Measurements from ENCODE around the gene WNT7A.

WNT7A gene

DNA sequence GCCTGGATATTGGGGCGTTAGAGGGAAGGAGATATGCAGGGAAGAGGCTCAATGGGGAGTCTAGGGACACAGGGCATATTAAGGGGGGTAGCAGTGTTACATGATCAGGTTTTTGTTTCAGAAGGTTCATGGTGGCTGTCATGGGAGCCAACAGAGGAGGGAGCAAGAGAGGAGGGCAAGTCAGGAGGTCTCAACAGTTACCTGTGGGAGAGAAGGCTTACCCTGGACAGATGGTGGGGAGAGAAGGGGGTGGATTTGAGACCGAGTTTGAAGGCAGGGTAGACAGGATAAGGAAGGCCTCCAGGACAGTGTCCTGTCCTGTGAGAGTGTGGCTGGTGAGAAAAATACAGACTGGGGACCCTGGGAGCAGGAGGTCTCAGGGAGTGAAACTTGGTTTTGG is 3.8 kb upstream of the WNT7A start:
- Histone ChIP-seq H3K9ac (ENCODE audit: insufficient read length, low read depth) (no peak overlapping the region), H3K4me1 (ENCODE audit: insufficient read depth, insufficient read length) (no peaks in the 10 kb centered on the region), H3K4me3 (ENCODE audit: insufficient read length, low read depth) (no peak overlapping the region), H3K9me3 (ENCODE audit: insufficient read depth, low read length) (peaks cover 4% of the 10 kb centered on the region; the same call in 1 of the 2 replicates), H3K27me3 (ENCODE audit: insufficient read depth, insufficient read length) (peaks cover 71% of the 10 kb centered on the region), H3K36me3 (ENCODE audit: insufficient read depth, insufficient read length, low read length) (no peaks in the 10 kb centered on the region)
- DNase-seq (ENCODE audit: low read depth, low spot score), result no peak
- TF ChIP-seq SUZ12 (IDR thresholded peaks at IDR 0.05; ENCODE audit: extremely low read depth, insufficient read depth, insufficient read length) (no peak), YY1 (IDR thresholded peaks at IDR 0.05; ENCODE audit: insufficient read depth, insufficient read length) (no peak), ZNF274 (IDR thresholded peaks at IDR 0.05; ENCODE audit: low read depth, low read length) (no peak)

DNA sequence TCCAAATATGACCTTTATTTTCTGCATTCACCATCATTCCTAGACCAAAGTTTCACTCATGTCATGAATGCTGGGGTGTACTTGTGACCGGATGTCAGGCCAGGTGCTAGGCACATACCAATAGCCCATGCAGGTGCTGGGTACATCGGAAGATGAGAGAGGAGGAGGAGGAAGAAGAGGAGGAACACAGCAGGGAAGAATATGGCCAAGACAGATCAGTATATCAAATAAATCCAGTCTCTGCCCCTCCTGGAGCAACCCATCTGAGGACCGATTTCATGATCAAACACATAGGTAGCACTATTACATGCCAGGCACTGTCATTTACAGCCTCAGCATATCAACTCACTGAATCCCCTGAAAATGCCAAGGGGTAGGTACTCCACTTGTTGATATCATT is 3.0 kb upstream of the WNT7A start:
- no peak overlapping the region for H3K9ac ChIP-seq (ENCODE audit: insufficient read length, low read depth)
- H3K36me3 ChIP-seq (ENCODE audit: insufficient read depth, insufficient read length, low read length), result no peaks in the 10 kb centered on the region
- H3K4me3 ChIP-seq (ENCODE audit: insufficient read length, low read depth), result no peak overlapping the region
- H3K4me1 ChIP-seq (ENCODE audit: insufficient read depth, insufficient read length), result no peaks in the 10 kb centered on the region
- H3K27me3 ChIP-seq (ENCODE audit: insufficient read depth, insufficient read length), result peaks cover 79% of the 10 kb centered on the region
- DNase-seq (ENCODE audit: low read depth, low spot score), result no peak
- TF ChIP-seq SUZ12 (IDR thresholded peaks at IDR 0.05; ENCODE audit: extremely low read depth, insufficient read depth, insufficient read length) (no peak), YY1 (IDR thresholded peaks at IDR 0.05; ENCODE audit: insufficient read depth, insufficient read length) (no peak), ZNF274 (IDR thresholded peaks at IDR 0.05; ENCODE audit: low read depth, low read length) (no peak)
- peaks cover 4% of the 10 kb centered on the region; the same call in 1 of the 2 replicates for H3K9me3 ChIP-seq (ENCODE audit: insufficient read depth, low read length)

DNA sequence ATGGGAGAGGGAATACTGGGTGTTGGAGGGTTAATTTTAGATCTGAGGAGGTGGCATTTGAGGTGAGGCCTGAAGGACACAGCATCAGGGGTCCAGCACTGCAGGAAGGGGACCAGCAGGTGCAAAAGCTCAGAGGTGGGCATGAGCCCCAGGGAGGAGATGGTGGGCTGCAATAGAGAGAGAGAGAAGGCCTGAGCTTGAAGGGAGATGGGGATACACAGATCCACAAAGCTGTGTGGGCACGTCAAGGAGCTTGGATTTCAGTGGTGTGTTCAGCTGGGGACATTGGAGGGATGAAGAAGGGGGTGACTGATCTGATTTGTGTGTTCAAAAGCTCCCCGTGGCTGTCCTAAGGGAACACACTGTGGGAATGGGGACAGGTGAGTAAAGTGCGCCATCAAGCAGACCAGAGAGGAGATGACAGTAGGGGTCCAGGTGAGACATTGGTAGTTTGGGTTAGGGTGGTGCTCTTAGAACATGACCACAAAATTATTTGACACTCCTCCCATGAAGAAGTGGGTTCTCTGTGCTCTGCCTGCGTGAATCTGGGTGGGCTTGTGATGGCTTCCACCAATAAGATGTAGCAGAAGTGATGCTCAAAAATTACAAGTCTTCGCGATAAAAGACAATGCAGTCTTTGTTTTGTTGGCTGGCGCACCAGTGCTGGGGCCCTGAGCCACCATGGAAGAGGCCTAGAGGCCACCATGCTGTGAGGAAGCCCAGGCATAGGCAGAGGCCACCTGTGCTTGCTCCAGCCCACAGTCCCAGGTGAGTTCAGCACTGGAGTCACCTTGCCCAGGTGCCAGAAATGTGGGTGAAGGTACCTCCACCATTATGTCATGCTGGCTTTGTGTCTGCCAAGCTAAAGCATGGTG is 1.9 kb upstream of the WNT7A start:
- Histone ChIP-seq H3K9me3 (ENCODE audit: insufficient read depth, low read length) (peaks cover 4% of the 10 kb centered on the region; the same call in 1 of the 2 replicates), H3K4me1 (ENCODE audit: insufficient read depth, insufficient read length) (no peaks in the 10 kb centered on the region), H3K27me3 (ENCODE audit: insufficient read depth, insufficient read length) (peaks cover 84% of the 10 kb centered on the region), H3K9ac (ENCODE audit: insufficient read length, low read depth) (no peak overlapping the region), H3K36me3 (ENCODE audit: insufficient read depth, insufficient read length, low read length) (no peaks in the 10 kb centered on the region), H3K4me3 (ENCODE audit: insufficient read length, low read depth) (no peak overlapping the region)
- DNase-seq (ENCODE audit: low read depth, low spot score), result no peak
- TF ChIP-seq SUZ12 (IDR thresholded peaks at IDR 0.05; ENCODE audit: extremely low read depth, insufficient read depth, insufficient read length), result no peak
- TF ChIP-seq ZNF274 (IDR thresholded peaks at IDR 0.05; ENCODE audit: low read depth, low read length), result no peak
- no peak for TF ChIP-seq YY1 (IDR thresholded peaks at IDR 0.05; ENCODE audit: insufficient read depth, insufficient read length)

DNA sequence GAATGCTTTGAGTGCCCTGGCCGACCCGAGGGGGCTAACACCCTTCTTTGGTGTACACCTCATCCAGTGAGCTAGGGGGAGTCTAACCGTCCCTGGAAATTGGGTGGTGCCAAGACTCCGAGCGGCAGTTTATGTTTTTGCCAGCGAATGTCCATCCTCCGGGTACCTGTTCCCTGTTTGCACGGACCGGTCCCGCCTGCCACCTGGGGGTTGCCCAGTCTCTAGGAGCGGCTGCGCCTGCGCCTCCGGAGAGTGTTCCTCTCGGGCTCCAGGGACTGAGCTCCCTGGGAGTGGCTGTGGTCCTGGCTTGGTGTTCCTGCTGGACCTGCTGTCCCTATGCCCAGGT is 913 bp upstream of the WNT7A start:
- Histone ChIP-seq H3K27me3 (ENCODE audit: insufficient read depth, insufficient read length) (peaks cover 89% of the 10 kb centered on the region), H3K36me3 (ENCODE audit: insufficient read depth, insufficient read length, low read length) (no peaks in the 10 kb centered on the region), H3K9ac (ENCODE audit: insufficient read length, low read depth) (no peak overlapping the region), H3K9me3 (ENCODE audit: insufficient read depth, low read length) (peaks cover 4% of the 10 kb centered on the region; the same call in 1 of the 2 replicates), H3K4me1 (ENCODE audit: insufficient read depth, insufficient read length) (no peaks in the 10 kb centered on the region), H3K4me3 (ENCODE audit: insufficient read length, low read depth) (peak overlapping the region; percentile 45)
- TF ChIP-seq YY1 (IDR thresholded peaks at IDR 0.05; ENCODE audit: insufficient read depth, insufficient read length), result no peak
- TF ChIP-seq ZNF274 (IDR thresholded peaks at IDR 0.05; ENCODE audit: low read depth, low read length), result no peak
- no peak for TF ChIP-seq SUZ12 (IDR thresholded peaks at IDR 0.05; ENCODE audit: extremely low read depth, insufficient read depth, insufficient read length)
- no peak for DNase-seq (ENCODE audit: low read depth, low spot score)

DNA sequence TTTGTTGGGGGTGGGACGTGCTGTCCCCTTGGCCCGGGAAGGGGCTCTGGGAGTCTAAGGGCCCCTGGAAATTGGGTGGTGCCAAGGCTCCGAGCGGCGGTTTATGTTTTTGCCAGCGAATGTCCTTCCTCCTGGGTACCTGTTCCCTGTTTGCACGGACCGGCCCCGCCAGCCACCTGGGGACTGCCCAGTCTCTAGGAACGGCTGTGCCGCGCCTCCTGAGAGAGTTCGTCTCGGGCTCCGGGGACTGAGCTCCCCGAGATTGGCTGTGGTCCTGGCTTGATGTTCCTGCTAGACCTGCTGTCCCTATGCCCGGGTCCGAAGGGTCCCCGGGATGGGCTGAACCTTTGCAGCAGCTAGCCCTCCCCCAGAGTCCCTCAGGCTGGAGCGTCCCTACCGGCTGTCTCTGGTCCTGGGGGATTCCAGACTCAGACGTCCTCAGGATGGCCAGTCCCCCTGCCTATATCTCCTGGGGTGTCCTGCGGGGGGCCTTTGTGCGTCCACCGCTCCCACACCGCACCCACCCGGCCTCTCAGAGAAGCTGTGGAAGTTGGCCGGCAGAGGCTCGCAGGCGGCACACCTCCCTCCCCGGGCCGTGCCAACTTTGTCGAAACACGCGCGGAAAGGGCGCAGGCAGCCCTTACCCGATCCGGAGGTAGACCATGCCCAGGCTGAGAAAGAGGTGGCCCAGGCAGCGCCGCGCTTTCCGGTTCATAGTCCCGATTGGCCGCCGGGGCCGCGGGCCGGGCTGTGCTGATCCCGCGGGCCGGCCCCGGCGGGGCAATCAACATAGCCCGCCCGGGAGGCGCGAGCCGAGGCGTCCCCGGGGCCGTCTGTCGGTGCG is 547 bp downstream of the WNT7A start:
- TF ChIP-seq YY1 (IDR thresholded peaks at IDR 0.05; ENCODE audit: insufficient read depth, insufficient read length), result no peak
- TF ChIP-seq SUZ12 (IDR thresholded peaks at IDR 0.05; ENCODE audit: extremely low read depth, insufficient read depth, insufficient read length), result peak; percentile 76
- TF ChIP-seq ZNF274 (IDR thresholded peaks at IDR 0.05; ENCODE audit: low read depth, low read length), result no peak
- H3K9ac ChIP-seq (ENCODE audit: insufficient read length, low read depth), result peak overlapping the region; percentile 72
- H3K27me3 ChIP-seq (ENCODE audit: insufficient read depth, insufficient read length), result peaks cover 96% of the 10 kb centered on the region
- H3K9me3 ChIP-seq (ENCODE audit: insufficient read depth, low read length), result peaks cover 4% of the 10 kb centered on the region; the same call in 1 of the 2 replicates
- H3K4me3 ChIP-seq (ENCODE audit: insufficient read length, low read depth), result peak overlapping the region; percentile 49
- no peaks in the 10 kb centered on the region for H3K36me3 ChIP-seq (ENCODE audit: insufficient read depth, insufficient read length, low read length)
- H3K4me1 ChIP-seq (ENCODE audit: insufficient read depth, insufficient read length), result no peaks in the 10 kb centered on the region
- no peak for DNase-seq (ENCODE audit: low read depth, low spot score)

DNA sequence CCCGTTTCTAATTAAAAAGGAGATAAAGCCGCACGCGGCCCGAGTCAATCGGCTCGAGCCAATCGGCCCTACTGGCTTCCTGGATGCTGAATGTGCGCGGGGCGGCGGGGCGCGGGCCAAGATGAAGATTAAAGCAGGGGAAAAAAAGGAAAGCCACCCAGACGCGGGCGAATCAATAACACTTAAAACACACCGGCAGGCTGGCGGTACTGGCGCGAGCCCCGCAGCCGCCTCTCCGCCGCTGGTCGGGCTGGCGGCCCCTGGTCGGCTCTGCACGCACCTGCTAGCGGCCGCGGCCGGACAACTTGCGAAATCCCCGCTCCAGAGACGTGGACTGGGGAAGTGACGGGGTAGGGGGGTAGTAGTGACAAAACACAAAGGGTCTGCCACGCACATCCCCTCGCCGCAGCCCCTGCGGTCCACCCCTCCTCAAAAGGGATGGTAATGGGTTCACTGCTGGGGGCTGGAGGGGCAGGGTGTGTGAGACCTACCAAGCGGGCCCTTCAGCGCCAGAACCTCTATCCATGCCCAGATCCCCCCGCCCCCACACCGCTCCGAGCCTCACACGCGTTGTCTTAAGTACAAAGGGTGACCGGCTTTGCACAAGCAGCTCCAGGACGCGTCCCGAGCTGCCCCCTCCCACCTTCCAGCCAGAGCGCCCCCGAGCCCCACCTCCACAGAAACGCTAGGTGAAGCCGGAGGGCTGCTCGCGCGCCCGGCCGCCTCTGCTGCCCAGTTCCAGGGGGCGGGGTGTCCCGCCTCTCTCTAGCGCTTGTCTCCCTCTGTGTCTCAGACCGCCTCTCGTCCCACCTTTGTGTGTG is 1.4 kb downstream of the WNT7A start:
- TF ChIP-seq ZNF274 (IDR thresholded peaks at IDR 0.05; ENCODE audit: low read depth, low read length) (no peak), SUZ12 (IDR thresholded peaks at IDR 0.05; ENCODE audit: extremely low read depth, insufficient read depth, insufficient read length) (peak; percentile 85), YY1 (IDR thresholded peaks at IDR 0.05; ENCODE audit: insufficient read depth, insufficient read length) (no peak)
- H3K4me1 ChIP-seq (ENCODE audit: insufficient read depth, insufficient read length), result peaks cover 2% of the 10 kb centered on the region
- H3K9ac ChIP-seq (ENCODE audit: insufficient read length, low read depth), result peak overlapping the region; percentile 72
- DNase-seq (ENCODE audit: low read depth, low spot score), result no peak
- no peaks in the 10 kb centered on the region for H3K36me3 ChIP-seq (ENCODE audit: insufficient read depth, insufficient read length, low read length)
- H3K27me3 ChIP-seq (ENCODE audit: insufficient read depth, insufficient read length), result peaks cover 88% of the 10 kb centered on the region
- H3K4me3 ChIP-seq (ENCODE audit: insufficient read length, low read depth), result peak overlapping the region; percentile 49
- H3K9me3 ChIP-seq (ENCODE audit: insufficient read depth, low read length), result peaks cover 4% of the 10 kb centered on the region; the same call in 1 of the 2 replicates

Measured in NT2/D1 (cell line).